Measurements from ENCODE around the gene STAG3.
"Not testable (repeated sequence)": the region's sequence is repeated elsewhere in the genome, so short reads cannot be mapped to it uniquely, and the experiment has no call there.

Gene STAG3

DNA sequence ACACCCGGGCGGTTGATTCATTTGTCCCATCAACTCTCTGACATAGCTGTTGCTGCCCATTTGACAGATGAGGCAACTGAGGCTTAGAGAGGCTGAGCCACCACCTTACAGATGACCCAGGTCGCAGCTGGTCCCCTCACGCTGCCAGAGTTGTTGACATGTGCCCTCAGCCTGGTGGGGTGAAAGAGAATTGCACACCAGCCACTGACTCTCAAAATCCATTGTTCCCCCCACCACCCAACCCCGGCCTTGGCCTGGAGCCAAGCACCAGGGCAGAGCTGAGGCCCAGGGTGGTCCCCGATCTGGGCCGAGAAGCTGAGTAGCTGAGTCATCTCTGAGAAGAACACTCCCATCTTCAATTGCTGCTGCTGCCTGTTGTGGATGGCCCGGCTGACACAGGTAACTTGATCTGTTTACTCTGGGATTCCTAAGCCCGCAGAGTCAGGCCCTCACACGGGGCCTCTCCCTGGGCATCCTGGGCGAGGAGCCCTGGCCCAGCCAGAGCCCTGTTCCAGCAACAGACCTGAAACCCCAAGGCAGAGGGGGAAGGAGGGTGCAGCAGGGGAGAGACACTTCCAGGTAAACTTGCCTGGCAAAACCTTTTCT is 69.5 kb downstream of the STAG3 start:
- DNase-seq (ENCODE audit: low read depth in 2 of 2): no peak

DNA sequence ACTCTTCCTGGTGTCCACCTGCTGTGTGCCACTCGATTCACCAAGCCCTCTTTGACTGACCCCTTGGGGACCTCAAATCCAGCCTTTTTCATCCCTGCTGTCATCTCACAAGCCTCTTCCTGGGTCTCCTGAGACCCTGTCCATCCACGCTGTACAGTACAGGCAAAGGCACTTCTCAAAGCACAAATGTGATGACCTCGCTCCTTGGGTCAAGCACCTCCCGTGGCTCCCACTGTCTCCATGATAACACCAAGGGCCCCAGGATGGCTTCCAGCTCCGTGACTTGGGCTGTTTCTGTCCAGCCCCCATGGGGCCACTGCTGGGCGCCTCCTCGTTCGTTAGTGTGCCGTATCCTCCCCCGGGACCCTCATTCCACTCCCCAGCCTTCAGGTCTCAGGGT is 70.8 kb downstream of the STAG3 start:
- no peak for DNase-seq (ENCODE audit: low read depth in 2 of 2)

DNA sequence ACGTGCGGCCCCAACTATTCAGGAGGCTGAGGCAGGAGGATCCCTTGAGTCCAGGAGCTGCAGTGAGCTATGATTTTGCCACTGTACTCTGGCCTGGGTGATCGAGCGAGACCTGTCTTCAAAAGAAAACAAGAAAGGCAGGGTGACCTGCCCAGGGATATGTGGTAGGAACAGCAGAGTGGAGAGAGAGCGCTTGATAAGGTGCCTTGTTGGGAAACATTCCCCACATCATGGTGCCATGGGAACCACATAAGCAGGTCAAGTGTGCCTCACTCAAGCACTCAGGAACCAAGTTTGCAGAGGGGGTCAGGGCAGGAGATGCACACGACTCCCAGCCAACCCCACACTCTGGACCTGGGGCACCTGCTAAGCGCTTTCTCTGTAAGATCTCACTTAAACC is 79.3 kb downstream of the STAG3 start:
- no peak for DNase-seq (ENCODE audit: low read depth in 2 of 2)

DNA sequence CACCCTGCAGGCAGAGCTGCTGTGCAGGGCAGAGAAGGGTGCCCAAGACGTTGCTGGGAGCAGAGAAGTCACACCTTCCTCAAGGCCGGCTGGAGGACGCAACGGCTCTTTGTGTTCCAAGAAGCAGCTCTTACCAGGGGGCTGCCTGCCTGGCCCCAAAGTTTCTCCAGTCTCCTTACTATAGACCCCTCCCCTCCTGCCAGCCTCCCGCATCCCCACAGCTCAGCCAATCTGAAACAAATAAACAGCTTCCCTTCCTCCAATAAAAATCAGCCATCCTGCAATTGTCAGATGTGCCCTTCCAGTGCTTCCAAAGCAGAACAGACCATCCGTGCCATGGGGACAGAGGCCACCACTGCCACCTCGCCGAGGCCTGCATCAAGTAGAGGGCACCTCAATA is 82.3 kb downstream of the STAG3 start:
- DNase-seq (ENCODE audit: low read depth in 2 of 2): not testable (repeated sequence)

DNA sequence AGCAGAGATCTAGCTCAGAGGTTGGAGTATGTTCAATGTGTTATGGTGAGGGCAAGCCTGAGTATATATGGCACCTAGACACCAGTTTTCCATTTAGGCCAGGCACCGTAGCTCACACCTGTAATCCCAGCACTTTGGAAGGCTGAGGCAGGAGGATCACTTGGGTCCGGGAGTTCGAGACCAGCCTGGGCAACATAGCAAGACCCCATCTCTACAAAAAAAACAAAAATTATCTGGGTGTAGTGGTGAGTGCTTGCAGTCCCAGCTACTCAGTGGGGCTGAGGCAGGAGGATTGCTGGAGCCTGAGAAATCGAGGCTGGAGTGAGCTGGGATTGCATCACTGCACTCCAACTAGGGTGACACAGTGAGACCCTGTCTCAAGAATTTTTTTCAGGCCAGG is 85.2 kb downstream of the STAG3 start:
- DNase-seq (ENCODE audit: low read depth in 2 of 2): not testable (repeated sequence)
